CD8-positive, alpha-beta memory T cell (primary cell): Measurements from ENCODE around the gene ARHGAP25. TPM values are rescaled to one million over a fixed set of nuclear protein-coding genes. Genes with fewer than 3 reads are reported as not detected.

Experiments
- CTCF ChIA-PET: fragments of 350-600 bp; sonication (Branson Sonifier 250); formaldehyde crosslinking; loops from one replicate; lab custom pipeline; 2021; ENCODE audit warnings: antibody characterized with exemption; lab: Charles Lee
- POLR2A ChIA-PET: fragments of 350-600 bp; sonication (Branson Sonifier 250); formaldehyde crosslinking; loops from one replicate; lab custom pipeline; 2021; ENCODE audit warnings: antibody characterized with exemption; lab: Charles Lee
- DNase-seq, 5 donors: peaks; one replicate each; pipeline versions ENCODE4 v3.0.0 to v3.0.0-alpha.2; 2020 to 2022; ENCODE audit warnings: mixed read lengths in 1 of 5
- H3K27ac ChIP-seq: one replicate; pipeline ENCODE4 v1.7.0; 2013; ENCODE audit warnings: low read depth, mild to moderate bottlenecking, low read length, moderate library complexity
- H3K27me3 ChIP-seq: 2 replicates; pipeline ENCODE4 v1.7.0; 2013; ENCODE audit warnings: low read length, mild to moderate bottlenecking; ENCODE audit not compliant: insufficient read depth, poor library complexity, severe bottlenecking
- H3K36me3 ChIP-seq: 2 replicates; pipeline ENCODE4 v1.7.0; 2013; ENCODE audit warnings: mild to moderate bottlenecking, low read length, moderate library complexity; ENCODE audit not compliant: insufficient read depth
- H3K4me1 ChIP-seq: 2 replicates; pipeline ENCODE4 v1.7.0; 2013; ENCODE audit warnings: mild to moderate bottlenecking, low read length, moderate library complexity; ENCODE audit not compliant: insufficient read depth
- H3K4me3 ChIP-seq: 2 replicates; pipeline ENCODE4 v1.7.0; 2013; ENCODE audit warnings: mild to moderate bottlenecking, low read length
- H3K9me3 ChIP-seq: 2 replicates; pipeline ENCODE4 v1.7.0; 2013; ENCODE audit warnings: mild to moderate bottlenecking, low read length
- H3K27ac Mint-ChIP-seq, 8 donors: one replicate each; pipeline ENCODE4 v1.8.0; 2020 to 2021; ENCODE audit warnings: mixed read lengths in 8 of 8, mild to moderate bottlenecking in 6 of 8, inconsistent platforms in 3 of 8, moderate library complexity in 3 of 8
- H3K27me3 Mint-ChIP-seq, 2 donors: one replicate each; pipeline ENCODE4 v1.8.0; 2020 to 2021; ENCODE audit warnings: mixed read lengths in 2 of 2, mild to moderate bottlenecking in 1 of 2, moderate library complexity in 1 of 2
- H3K36me3 Mint-ChIP-seq, 3 donors: one replicate each; pipeline ENCODE4 v1.8.0; 2020 to 2021; ENCODE audit warnings: mixed read lengths in 3 of 3, inconsistent platforms in 1 of 3, mild to moderate bottlenecking in 1 of 3
- H3K4me1 Mint-ChIP-seq, 3 donors: one replicate each; pipeline ENCODE4 v1.8.0; 2020 to 2021; ENCODE audit warnings: mixed read lengths in 3 of 3, inconsistent platforms in 1 of 3, mild to moderate bottlenecking in 1 of 3
- H3K4me3 Mint-ChIP-seq, 7 donors: one replicate each; pipeline ENCODE4 v1.8.0; 2020 to 2021; ENCODE audit warnings: mixed read lengths in 7 of 7, mild to moderate bottlenecking in 6 of 7, moderate library complexity in 4 of 7, inconsistent platforms in 2 of 7
- H3K9me3 Mint-ChIP-seq, 5 donors: one replicate each; pipeline ENCODE4 v1.8.0; 2020 to 2022; ENCODE audit warnings: mixed read lengths in 5 of 5, mild to moderate bottlenecking in 3 of 5, moderate library complexity in 2 of 5, inconsistent platforms in 1 of 5
- polyA plus RNA-seq: library from polyadenylated mRNA; unstranded; fragments of 300-500 nt; fragmentation: Illumina TruSeq; gene quantifications from one replicate; pipeline ENCODE4 v1.2.3, GENCODE V29; 2021
- total RNA-seq, 2 experiments: library from RNA; stranded (reverse); gene quantifications; one replicate each; pipeline ENCODE4 v1.2.3, GENCODE V29; 2021

ARHGAP25 gene
- total and polyA plus RNA-seq, 3 experiments from 2014 or later = 74.7 to 200 (median 75.2) TPM

GRCh38 chr2:68837861-68838341 lies 103.3 kb downstream of the ARHGAP25 start:
- Mint-ChIP-seq H3K9me3 (peaks cover 0 to 2% (median 0%) of the 10 kb centered on the region in 5 donors), H3K27me3 (no peaks in the 10 kb centered on the region), H3K4me1 (peaks cover 9 to 31% (median 10%) of the 10 kb centered on the region in 3 donors), H3K27ac (peak overlapping the region in 2 of 8 donors; percentile 31 to 42), H3K4me3 (peak overlapping the region in 1 of 7 donors; percentile 28), H3K36me3 (no peaks in the 10 kb centered on the region)
- DNase-seq = no peak
- ChIA-PET CTCF (interaction anchor here (0.7 to 5.3 kb wide), 11 partner anchors 10 to 374 kb away, joined by 3 to 46 read pairs (median 3); no protein-coding TSS in a partner anchor), POLR2A (no interaction called here)
- Histone ChIP-seq H3K4me3 (no peak overlapping the region), H3K27me3 (no peaks in the 10 kb centered on the region), H3K9me3 (no peaks in the 10 kb centered on the region), H3K4me1 (peaks cover 8% of the 10 kb centered on the region), H3K27ac (no peak overlapping the region), H3K36me3 (no peaks in the 10 kb centered on the region)

DNA sequence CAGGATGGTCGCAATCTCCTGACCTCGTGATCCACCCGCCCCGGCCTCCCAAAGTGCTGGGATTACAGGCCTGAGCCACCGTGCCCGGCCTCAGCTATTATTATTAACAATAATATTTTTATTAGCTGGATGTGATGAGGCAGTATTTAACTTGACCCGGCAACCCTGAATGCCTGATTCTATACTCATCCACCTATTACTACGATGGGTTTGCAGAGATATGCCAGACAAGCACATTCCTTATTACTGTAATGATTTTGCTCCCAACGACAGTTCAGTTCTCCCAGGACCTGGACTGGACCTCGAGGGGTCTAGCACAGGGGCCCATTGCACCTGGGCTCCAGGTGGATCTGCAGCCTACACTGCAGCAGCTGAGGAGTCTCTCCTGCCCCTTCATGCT lies 104.0 kb downstream of the ARHGAP25 start:
- no peak for DNase-seq
- Histone ChIP-seq H3K36me3 (no peaks in the 10 kb centered on the region), H3K9me3 (no peaks in the 10 kb centered on the region), H3K4me1 (peaks cover 8% of the 10 kb centered on the region), H3K27ac (no peak overlapping the region), H3K4me3 (no peak overlapping the region), H3K27me3 (no peaks in the 10 kb centered on the region)
- Mint-ChIP-seq H3K27me3 (no peaks in the 10 kb centered on the region), H3K36me3 (no peaks in the 10 kb centered on the region), H3K9me3 (peaks cover 0 to 2% (median 0%) of the 10 kb centered on the region in 5 donors), H3K4me3 (peak overlapping the region in 1 of 7 donors; percentile 29), H3K4me1 (peaks cover 6 to 27% (median 6%) of the 10 kb centered on the region in 3 donors), H3K27ac (no peak overlapping the region)
- ChIA-PET CTCF (interaction anchor here (0.7 to 5.3 kb wide), 20 partner anchors 9 to 375 kb away, joined by 3 to 46 read pairs (median 4); no protein-coding TSS in a partner anchor), POLR2A (interaction anchor here (1.0 kb wide), 1 partner anchor 15 kb away, joined by 3 read pairs; no protein-coding TSS in a partner anchor)

DNA sequence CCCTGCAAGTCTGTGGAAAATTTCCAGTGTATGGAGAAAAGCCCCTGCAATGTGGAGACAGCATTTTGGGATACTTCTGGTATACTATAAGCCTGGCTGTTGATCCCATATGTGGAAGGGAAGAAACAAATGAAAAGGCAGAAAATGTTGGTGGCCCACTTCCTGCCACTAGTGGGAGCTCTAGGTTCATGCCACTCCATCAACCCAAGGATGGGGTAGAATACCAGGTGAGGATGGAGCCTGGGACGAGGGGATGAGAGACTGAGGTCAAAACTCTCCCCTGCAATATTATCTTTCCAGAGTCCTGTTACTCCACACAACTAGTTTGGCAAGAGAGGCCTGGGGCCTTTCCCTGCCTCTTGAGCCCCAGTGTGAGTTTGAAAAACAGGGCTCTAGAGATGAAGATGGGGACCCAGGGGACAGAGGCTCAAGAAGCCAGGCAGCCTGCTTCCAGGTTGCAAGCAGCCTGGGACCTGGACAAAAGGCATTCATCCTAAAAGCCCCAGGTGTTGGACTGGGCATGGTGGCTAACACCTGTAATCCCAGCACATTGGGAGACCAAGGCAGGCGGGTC lies 104.7 kb downstream of the ARHGAP25 start:
- H3K36me3 ChIP-seq = no peaks in the 10 kb centered on the region
- Mint-ChIP-seq H3K27me3 (no peaks in the 10 kb centered on the region), H3K36me3 (no peaks in the 10 kb centered on the region), H3K9me3 (peaks cover 0 to 2% (median 0%) of the 10 kb centered on the region in 5 donors), H3K4me3 (no peak overlapping the region), H3K4me1 (peaks cover 6 to 27% (median 6%) of the 10 kb centered on the region in 3 donors), H3K27ac (no peak overlapping the region)
- POLR2A ChIA-PET = interaction anchor here (0.6 to 1.0 kb wide), 2 partner anchors 14 to 88 kb away, joined by 3 read pairs; no protein-coding TSS in a partner anchor
- H3K9me3 ChIP-seq = no peaks in the 10 kb centered on the region
- no peak overlapping the region for H3K27ac ChIP-seq
- H3K4me3 ChIP-seq = no peak overlapping the region
- peak in 1 of 5 donors; percentile 7 for DNase-seq
- peaks cover 8% of the 10 kb centered on the region for H3K4me1 ChIP-seq
- CTCF ChIA-PET = interaction anchor here (0.9 to 5.3 kb wide), 18 partner anchors 9 to 376 kb away, joined by 3 to 46 read pairs (median 4); no protein-coding TSS in a partner anchor
- no peaks in the 10 kb centered on the region for H3K27me3 ChIP-seq

GRCh38 chr2:68845043-68845442 lies 110.4 kb downstream of the ARHGAP25 start:
- POLR2A ChIA-PET = no interaction called here
- H3K27me3 Mint-ChIP-seq = peaks cover 1 to 26% of the 10 kb centered on the region in 2 donors

DNA sequence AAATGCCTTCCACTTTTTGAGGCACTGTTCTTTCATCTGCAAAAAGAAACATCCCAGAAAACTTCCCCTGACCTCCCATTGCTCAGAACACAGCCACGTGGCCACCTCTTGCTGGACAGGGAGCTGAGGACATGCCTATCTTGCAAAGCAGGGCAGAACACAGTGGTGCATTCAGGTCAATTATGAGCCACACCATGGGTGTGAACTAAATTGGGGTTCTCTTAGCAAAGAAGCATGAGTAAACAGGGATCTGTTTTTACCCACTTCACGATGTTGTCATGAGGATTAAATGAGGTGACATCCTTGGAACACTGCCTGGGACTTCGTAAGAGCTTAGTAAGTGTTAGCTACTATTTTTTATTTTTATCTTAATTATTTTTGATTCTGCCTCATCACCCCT lies 111.5 kb downstream of the ARHGAP25 start:
- Histone ChIP-seq H3K27ac (no peak overlapping the region), H3K4me3 (no peak overlapping the region), H3K36me3 (no peaks in the 10 kb centered on the region), H3K9me3 (no peaks in the 10 kb centered on the region), H3K4me1 (no peaks in the 10 kb centered on the region), H3K27me3 (peaks cover 2% of the 10 kb centered on the region)
- Mint-ChIP-seq H3K4me1 (no peaks in the 10 kb centered on the region), H3K27me3 (peaks cover 1 to 31% of the 10 kb centered on the region in 2 donors), H3K9me3 (peaks cover 0 to 1% (median 0%) of the 10 kb centered on the region in 5 donors), H3K36me3 (peaks cover 0 to 6% (median 0%) of the 10 kb centered on the region in 3 donors), H3K27ac (no peak overlapping the region), H3K4me3 (no peak overlapping the region)
- ChIA-PET POLR2A (no interaction called here), CTCF (interaction anchor here (1.1 to 1.8 kb wide), 2 partner anchors 79 to 98 kb away, joined by 3 to 4 read pairs; no protein-coding TSS in a partner anchor)
- DNase-seq = no peak

More at GRCh38 chr2:68845043-68845442, 110.4 kb downstream of the ARHGAP25 start:
- Mint-ChIP-seq H3K27ac (no peak overlapping the region), H3K36me3 (peaks cover 0 to 6% (median 0%) of the 10 kb centered on the region in 3 donors), H3K9me3 (peaks cover 0 to 2% (median 0%) of the 10 kb centered on the region in 5 donors), H3K4me1 (no peaks in the 10 kb centered on the region), H3K4me3 (no peak overlapping the region)
- Histone ChIP-seq H3K27me3 (no peaks in the 10 kb centered on the region), H3K4me3 (no peak overlapping the region), H3K36me3 (no peaks in the 10 kb centered on the region), H3K27ac (no peak overlapping the region), H3K9me3 (no peaks in the 10 kb centered on the region), H3K4me1 (no peaks in the 10 kb centered on the region)
- CTCF ChIA-PET = interaction anchor here (0.7 to 1.7 kb wide), 5 partner anchors 9 to 93 kb away, joined by 3 to 5 read pairs (median 4); no protein-coding TSS in a partner anchor
- DNase-seq = no peak

DNA sequence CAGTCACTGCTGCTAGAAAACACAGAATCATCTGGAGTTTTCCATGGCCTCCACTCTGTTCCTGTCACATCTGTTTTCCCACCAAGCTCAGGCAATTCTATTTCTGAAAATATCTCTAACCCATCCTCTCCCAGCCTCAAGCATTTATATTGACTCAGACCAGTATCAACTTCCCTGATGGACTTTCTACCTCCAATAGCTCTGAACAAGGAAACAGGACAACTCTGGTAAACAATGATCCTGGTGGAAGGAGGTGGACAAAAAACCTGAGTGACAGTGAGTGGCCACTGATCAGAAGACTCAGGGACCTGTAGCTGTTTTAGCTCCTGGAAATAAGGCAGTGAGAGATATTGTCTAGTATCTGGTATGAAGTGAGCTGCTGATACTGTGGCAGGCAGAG lies 113.1 kb downstream of the ARHGAP25 start:
- Mint-ChIP-seq H3K36me3 (peaks cover 0 to 7% (median 0%) of the 10 kb centered on the region in 3 donors), H3K27ac (no peak overlapping the region), H3K9me3 (peaks cover 0 to 1% (median 0%) of the 10 kb centered on the region in 5 donors), H3K4me3 (no peak overlapping the region), H3K27me3 (peaks cover 1 to 31% of the 10 kb centered on the region in 2 donors), H3K4me1 (no peaks in the 10 kb centered on the region)
- Histone ChIP-seq H3K4me3 (no peak overlapping the region), H3K4me1 (no peaks in the 10 kb centered on the region), H3K27me3 (peaks cover 2% of the 10 kb centered on the region), H3K36me3 (no peaks in the 10 kb centered on the region), H3K9me3 (no peaks in the 10 kb centered on the region), H3K27ac (no peak overlapping the region)
- DNase-seq = no peak
- CTCF ChIA-PET = interaction anchor here (0.8 to 1.8 kb wide), 6 partner anchors 8 to 139 kb away, joined by 3 to 5 read pairs (median 4); no protein-coding TSS in a partner anchor
- POLR2A ChIA-PET = no interaction called here

GRCh38 chr2:68849579-68850030 lies 115.0 kb downstream of the ARHGAP25 start:
- ChIA-PET POLR2A (no interaction called here), CTCF (interaction anchor here (1.1 to 1.6 kb wide), 2 partner anchors 10 to 76 kb away, joined by 3 to 5 read pairs; no protein-coding TSS in a partner anchor)
- no peak overlapping the region for H3K27ac ChIP-seq
- H3K4me3 ChIP-seq = no peak overlapping the region
- Mint-ChIP-seq H3K36me3 (peaks cover 0 to 11% (median 0%) of the 10 kb centered on the region in 3 donors), H3K27me3 (peaks cover 1 to 35% of the 10 kb centered on the region in 2 donors), H3K27ac (no peak overlapping the region), H3K4me3 (no peak overlapping the region), H3K9me3 (peaks cover 0 to 1% (median 0%) of the 10 kb centered on the region in 5 donors), H3K4me1 (no peaks in the 10 kb centered on the region)
- peaks cover 2% of the 10 kb centered on the region for H3K27me3 ChIP-seq
- no peak for DNase-seq
- no peaks in the 10 kb centered on the region for H3K4me1 ChIP-seq
- no peaks in the 10 kb centered on the region for H3K9me3 ChIP-seq
- H3K36me3 ChIP-seq = no peaks in the 10 kb centered on the region
